ENCODE data around the gene LSM7.

Gene LSM7

DNA sequence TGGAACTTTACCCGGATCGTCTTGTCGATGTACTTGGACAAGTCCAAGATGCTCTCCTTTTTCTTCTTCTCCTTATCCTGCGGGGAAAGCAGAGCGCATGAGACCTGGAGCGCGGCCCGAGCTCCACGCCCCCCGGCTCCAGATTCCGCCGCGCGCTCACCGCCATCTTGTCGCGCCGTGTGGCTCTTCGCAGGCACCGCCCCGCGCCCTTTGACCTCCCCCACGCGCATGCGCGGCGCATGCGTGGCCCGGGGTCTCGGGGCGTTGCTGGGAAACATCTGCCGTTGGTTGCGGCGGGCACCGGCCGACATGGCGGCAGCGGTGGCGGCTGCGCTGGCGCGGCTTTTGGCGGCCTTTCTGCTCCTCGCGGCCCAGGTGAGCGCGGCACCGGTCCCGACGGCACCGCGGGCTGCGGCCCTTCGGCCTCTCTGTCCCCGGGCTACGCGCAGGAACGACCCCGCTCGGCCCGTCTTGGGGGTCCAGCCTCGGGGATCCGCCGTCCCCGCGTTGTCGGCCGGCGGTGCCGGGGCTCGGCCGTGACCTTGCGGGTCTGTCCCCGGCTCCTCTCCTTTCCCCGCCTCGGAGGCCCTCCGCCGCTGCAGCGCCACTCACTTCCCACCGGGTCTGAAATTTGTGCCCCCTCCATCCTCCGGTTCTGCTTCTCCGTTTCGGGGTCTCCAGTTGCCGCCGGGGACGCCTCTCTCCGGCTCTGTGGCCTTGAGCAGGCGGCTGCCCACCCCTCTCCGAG lies at the start of gene LSM7, which contains the start of gene SPPL2B:
TSS of gene LSM7 (minus strand) at position 186 of the 748 bp plus-strand sequence. CDS start at position 166, 20 bp downstream.
TSS of gene SPPL2B (plus strand) at position 284 of the 748 bp plus-strand sequence. CDS start at position 310, 26 bp downstream.
- in situ Hi-C loops (cut with MboI; ENCODE audit: low sequenced_read_pairs), result no loop called here

GRCh38 chr19:2376784-2377519 lies 48.6 kb upstream of the LSM7 start:
- in situ Hi-C loops (cut with MboI; ENCODE audit: low sequenced_read_pairs), result no loop called here

GRCh38 chr19:2375353-2376121 lies 47.2 kb upstream of the LSM7 start:
- in situ Hi-C loops (cut with MboI; ENCODE audit: low sequenced_read_pairs), result no loop called here

- in situ Hi-C loops (cut with MboI; ENCODE audit: low sequenced_read_pairs), result no loop called here
These were observed 46.4 kb upstream of the LSM7 start for GRCh38 chr19:2374808-2375207.

DNA sequence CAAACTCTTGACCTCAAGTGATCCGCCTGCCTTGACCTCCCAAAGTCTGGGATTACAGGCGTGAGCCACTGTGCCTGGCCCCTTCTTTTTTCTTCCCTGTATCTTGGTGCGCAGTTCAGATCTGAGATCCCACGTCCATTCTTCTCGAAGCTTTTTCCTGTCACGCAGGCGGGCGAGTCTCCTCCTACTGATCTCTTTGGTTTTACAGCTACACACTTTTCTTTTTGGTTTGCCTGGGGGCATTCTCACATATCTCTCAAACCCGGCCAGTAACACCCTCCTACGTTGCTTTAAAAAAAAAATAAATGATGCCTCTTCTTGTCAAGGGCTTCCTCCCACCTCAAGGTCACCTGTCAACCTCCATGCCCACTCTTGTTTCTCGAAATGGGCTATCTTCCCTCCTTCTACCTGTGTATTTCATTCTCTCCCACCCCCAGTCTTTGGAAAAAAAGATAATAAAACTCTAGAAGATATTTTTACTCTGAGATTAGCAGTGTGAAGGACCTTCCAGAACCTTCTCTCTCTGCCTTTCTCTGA lies 43.8 kb upstream of the LSM7 start:
- in situ Hi-C loops (cut with MboI; ENCODE audit: low sequenced_read_pairs), result no loop called here

DNA sequence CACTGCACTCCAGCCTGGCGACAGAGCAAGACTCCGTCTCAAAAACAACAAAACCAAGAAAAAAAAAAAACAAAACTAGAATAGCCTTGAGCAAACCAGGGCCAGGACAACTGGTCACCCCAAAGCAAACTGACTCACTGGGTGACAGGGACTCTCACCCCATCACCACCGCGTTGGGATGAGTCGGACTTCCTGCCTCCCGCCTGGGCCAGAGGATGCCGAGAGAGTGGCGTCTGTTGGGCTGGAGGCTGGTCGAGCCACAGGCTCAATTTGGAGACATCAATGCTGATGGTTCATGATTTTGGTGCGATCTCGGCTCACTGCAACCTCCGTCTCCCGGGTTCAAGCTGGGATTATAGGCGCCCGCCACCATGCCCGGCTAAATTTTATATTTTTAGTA lies 43.3 kb upstream of the LSM7 start:
- in situ Hi-C loops (cut with MboI; ENCODE audit: low sequenced_read_pairs), result no loop called here

GRCh38 chr19:2365201-2365970 lies 37.0 kb upstream of the LSM7 start:
- in situ Hi-C loops (cut with MboI; ENCODE audit: low sequenced_read_pairs), result no loop called here

DNA sequence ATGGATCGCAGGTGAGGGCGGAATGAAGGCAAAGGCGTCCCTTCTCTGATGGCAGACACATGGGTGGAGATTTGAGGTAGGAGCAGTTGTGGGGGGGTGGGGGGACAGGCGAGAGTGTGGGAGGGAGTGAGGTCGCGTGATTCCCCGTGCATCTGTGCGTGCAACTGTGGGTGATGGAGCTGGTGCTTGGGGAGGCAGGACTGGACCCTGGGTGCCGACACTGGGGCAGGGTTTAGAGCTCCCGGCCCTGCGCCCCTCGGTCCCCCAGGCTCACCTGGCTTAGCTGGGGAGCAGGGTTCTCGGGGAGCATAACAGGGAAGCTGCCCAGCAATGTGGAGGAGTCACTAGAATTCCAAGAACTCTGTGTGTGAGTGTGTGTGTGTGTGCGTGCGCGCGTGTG lies 35.0 kb upstream of the LSM7 start:
- in situ Hi-C loops (cut with MboI; ENCODE audit: low sequenced_read_pairs), result no loop called here

DNA sequence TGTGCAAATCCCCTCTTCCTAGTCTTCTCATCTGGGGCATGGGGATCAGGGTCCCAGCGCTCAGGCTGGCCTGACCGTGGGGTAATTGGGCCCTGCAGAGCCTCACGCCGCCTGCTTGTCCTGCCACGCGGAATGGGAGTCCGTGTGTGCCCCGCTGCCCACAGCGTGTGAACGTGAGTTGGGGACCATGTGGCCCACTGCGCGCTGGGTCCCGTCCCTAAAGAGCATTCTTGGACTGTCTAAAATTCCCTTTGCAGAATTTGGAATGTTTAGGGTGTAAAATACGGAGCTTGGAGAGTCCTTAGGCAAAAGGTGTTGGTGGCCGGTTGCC lies 34.5 kb upstream of the LSM7 start:
- in situ Hi-C loops (cut with MboI; ENCODE audit: low sequenced_read_pairs), result no loop called here

GRCh38 chr19:2362046-2362969 lies 33.9 kb upstream of the LSM7 start:
- in situ Hi-C loops (cut with MboI; ENCODE audit: low sequenced_read_pairs), result no loop called here

GRCh38 chr19:2361246-2362045 lies 33.1 kb upstream of the LSM7 start:
- in situ Hi-C loops (cut with MboI; ENCODE audit: low sequenced_read_pairs), result no loop called here

GRCh38 chr19:2360833-2361232 lies 32.4 kb upstream of the LSM7 start:
- in situ Hi-C loops (cut with MboI; ENCODE audit: low sequenced_read_pairs), result no loop called here

- in situ Hi-C loops (cut with MboI; ENCODE audit: low sequenced_read_pairs), result no loop called here
These were observed 31.8 kb upstream of the LSM7 start, which contains the start of gene TMPRSS9 for GRCh38 chr19:2359992-2360685. Gene TMPRSS9, plus strand, starts transcription at chr19:2360265. Its CDS starts 29,521 bp downstream, at chr19:2389786.

GRCh38 chr19:2358548-2359173 lies 30.3 kb upstream of the LSM7 start:
- in situ Hi-C loops (cut with MboI; ENCODE audit: low sequenced_read_pairs), result no loop called here

DNA sequence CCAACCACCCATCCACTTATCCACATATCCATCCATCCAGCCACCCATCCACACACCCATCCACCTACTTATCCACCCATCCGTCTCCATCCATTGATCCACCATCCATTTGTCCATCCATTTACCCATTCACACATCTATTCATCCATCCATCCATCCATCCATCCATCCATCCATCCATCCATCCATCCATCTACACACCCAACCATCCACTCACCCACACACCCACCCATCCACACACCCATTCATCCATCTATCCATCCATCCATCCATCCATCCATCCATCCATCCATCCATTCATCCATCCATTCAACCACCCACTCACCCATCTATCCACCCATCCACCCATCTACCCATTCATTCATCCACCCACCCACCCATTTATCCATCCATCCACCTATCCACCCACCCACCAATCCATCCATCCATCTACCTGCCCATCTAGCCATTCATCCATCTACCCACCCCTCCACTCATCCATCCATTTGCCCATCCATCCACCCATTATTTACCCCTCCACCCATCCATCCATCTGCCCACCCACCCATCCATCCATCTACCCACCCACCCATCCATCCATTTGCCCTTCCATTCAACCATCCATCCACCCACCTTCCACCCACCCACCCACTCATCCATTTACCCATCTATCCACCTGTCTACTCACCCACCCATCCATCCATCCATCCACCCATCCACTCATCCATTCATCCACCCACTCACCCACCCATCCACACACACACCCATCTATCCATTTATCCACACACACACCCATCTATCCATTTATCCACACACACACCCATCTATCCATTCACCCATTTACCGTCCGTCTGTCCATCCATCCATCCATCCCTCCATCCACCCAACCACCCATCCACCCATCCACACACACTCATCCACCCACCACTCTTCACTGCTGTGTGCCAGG lies 29.2 kb upstream of the LSM7 start:
- in situ Hi-C loops (cut with MboI; ENCODE audit: low sequenced_read_pairs), result no loop called here

DNA sequence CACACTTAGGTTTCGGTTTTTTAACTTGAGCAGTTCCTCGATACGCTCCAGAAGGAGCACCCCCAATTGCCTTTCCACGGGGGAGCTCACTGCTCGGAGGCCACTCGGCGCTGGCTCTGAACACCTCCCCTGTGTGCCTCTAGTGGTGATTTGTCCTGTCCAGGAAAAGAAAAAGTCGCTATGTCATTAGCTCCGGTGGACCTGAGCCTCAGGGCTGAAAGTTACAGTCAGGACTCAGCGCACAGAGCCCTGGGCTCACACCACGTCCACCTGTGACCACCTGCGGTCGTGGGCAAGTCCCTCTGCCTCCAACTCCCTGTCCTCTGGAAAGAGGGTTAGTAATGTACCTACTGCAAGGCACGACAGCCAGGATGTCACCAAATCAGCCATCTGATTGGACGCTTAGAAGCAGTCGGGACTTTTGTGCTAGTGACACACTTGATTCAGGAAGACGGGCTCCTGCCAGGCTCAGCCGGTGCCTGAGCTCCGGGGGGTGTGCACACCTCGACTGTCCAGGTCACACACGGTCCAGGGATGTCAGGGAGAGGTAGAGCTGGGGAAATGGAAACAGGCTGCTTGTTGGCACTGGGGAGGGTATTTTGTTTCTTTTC lies 27.8 kb upstream of the LSM7 start:
- in situ Hi-C loops (cut with MboI; ENCODE audit: low sequenced_read_pairs), result no loop called here
